Lower leg skin (tissue), 4 donors: Measurements from ENCODE around the gene BNIP3. TPM values are rescaled to one million over a fixed set of nuclear protein-coding genes. Genes with fewer than 3 reads are reported as not detected.
"Not testable (repeated sequence)": the region's sequence is repeated elsewhere in the genome, so short reads cannot be mapped to it uniquely, and the experiment has no call there.

Experiments
- DNase-seq, 2 donors: peaks; one replicate each; pipeline ENCODE4 v3.0.0-alpha.2; 2019; ENCODE audit warnings: low spot score in 2 of 2
- H3K4me3 ChIP-seq: fragments of 200-600 bp; sonication (generic); 2 replicates; pipeline ENCODE4 v1.5.1; 2017; ENCODE audit warnings: mild to moderate bottlenecking, low read depth; ENCODE audit not compliant: poor library complexity, severe bottlenecking
- POLR2A ChIP-seq, 2 donors: fragments of 450-650 bp; IDR thresholded peaks; one replicate each; pipeline ENCODE4 v1.6.1; 2016 to 2017; ENCODE audit warnings: antibody characterized with exemption in 2 of 2, mild to moderate bottlenecking in 1 of 2, moderate library complexity in 1 of 2
- whole genome bisulfite sequencing, 2 donors: methylation state at CpG; one replicate each; pipeline ENCODE4 v1.1.5; 2018; 5-methylcytosine and 5-hydroxymethylcytosine counted together
- intact Hi-C: fragments of 100-400 bp; cut with DNase I; formaldehyde crosslinking; loops from one replicate; pipeline ENCODE4 v1.15.0; 2023; ENCODE audit warnings: low total_unique reads
- total RNA-seq, 4 donors: library from RNA; depleted of rRNA; stranded (reverse); fragments of >200 nt; gene quantifications; one replicate each; pipeline ENCODE4 v1.1.0, GENCODE V29; 2016
- TF ChIP-seq, protein P1 (sequence below), 3 donors: fragments of 450-650 bp; IDR thresholded peaks; one replicate each; pipeline ENCODE4 v1.5.1; 2016; ENCODE audit warnings: antibody characterized with exemption in 3 of 3, mild to moderate bottlenecking in 3 of 3, moderate library complexity in 2 of 3

BNIP3 gene
- total RNA-seq, 4 donors from 2014 or later, result 78.4 to 241 (median 168) TPM

DNA sequence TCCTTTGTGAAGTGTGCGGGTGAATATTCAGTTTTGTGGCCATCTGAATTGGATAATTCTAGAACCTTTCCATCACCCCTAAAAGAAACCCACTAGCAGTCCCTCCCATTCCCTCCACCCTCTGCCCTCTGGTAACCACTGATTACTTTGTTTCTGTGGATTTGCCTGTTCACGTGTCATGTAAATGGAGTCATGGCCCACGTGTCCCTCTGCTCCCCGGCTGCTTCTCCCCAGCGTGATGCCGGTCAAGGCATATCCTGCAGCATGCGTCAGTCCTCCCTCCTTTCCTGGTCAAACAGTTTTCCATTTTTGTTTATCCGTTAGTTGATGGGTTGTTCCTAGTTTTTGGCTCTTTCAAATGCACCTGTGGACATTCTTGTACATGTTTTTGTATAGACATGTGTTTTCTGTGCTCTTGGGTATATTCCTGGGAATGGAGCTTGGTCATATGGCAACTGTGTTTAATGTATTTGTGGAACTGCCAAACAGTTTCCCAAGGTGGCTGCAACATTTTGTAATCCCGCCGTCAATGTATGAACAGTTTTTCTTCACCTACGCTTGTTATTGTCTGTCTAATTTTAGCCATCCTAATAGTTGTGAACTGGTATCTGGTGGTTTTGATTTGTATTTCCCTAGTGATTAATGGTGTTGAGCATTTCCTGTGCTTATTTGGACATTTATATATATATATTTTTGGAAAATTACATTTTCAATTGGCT, 58.5 kb downstream of the BNIP3 start:
- TF ChIP-seq, protein P1, sequence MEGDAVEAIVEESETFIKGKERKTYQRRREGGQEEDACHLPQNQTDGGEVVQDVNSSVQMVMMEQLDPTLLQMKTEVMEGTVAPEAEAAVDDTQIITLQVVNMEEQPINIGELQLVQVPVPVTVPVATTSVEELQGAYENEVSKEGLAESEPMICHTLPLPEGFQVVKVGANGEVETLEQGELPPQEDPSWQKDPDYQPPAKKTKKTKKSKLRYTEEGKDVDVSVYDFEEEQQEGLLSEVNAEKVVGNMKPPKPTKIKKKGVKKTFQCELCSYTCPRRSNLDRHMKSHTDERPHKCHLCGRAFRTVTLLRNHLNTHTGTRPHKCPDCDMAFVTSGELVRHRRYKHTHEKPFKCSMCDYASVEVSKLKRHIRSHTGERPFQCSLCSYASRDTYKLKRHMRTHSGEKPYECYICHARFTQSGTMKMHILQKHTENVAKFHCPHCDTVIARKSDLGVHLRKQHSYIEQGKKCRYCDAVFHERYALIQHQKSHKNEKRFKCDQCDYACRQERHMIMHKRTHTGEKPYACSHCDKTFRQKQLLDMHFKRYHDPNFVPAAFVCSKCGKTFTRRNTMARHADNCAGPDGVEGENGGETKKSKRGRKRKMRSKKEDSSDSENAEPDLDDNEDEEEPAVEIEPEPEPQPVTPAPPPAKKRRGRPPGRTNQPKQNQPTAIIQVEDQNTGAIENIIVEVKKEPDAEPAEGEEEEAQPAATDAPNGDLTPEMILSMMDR (IDR thresholded peaks at IDR 0.05), result no peak
- TF ChIP-seq POLR2A (IDR thresholded peaks at IDR 0.05), result no peak
- no peak for DNase-seq
- WGBS, 2 donors, result 95 to 96% methylated on average over 11 of the region's 11 CpGs
- H3K4me3 ChIP-seq, result no peak overlapping the region
- intact Hi-C loops, result no loop called here

DNA sequence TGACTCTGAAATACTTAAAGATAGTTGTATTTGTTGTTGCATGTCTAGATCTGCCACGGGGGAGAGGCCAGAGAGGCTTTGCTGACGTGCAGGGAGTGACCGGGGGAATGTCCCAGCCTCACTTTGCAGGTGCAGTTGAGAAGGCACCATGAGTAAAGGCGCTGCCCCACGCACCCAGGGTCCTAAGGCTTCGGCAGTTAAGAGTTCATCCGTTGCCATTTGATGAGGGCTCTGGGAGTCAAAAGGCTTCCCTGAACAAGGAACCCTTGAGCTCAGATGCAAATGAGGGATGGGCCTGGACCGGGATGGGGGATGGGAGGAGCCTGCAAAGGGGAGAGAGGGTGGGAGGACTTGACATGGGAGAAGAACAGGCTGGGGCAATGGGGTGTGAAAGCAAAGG, 60.5 kb downstream of the BNIP3 start:
- TF ChIP-seq POLR2A (IDR thresholded peaks at IDR 0.05), result no peak
- TF ChIP-seq, protein P1 (IDR thresholded peaks at IDR 0.05), result no peak
- 48 to 50% methylated on average over 8 of the region's 8 CpGs for WGBS, 2 donors
- no peak for DNase-seq
- H3K4me3 ChIP-seq, result no peak overlapping the region
- intact Hi-C loops, result no loop called here

DNA sequence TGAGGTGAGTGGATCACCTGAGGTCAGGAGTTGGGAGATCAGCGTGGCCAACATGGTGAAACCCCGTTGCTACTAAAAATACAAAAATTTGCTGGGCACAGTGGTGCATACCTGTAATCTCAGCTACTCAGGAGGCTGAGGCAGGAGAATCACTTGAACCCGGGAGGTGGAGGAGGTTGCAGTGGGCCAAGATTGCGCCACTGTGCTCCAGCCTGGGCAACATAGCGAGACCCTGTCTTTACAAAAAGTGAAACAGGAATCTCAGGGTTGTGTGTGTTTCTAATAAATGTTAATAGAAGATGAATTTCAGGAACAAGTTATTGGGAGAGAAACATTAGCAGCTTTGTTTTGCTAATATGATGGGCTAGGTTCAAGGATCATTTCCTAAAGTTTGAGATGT, 61.0 kb downstream of the BNIP3 start:
- no peak for DNase-seq
- no peak for TF ChIP-seq POLR2A (IDR thresholded peaks at IDR 0.05)
- TF ChIP-seq, protein P1 (IDR thresholded peaks at IDR 0.05), result no peak
- no peak overlapping the region for H3K4me3 ChIP-seq
- intact Hi-C loops, result no loop called here
- 85% methylated on average over 5 of the region's 5 CpGs for WGBS, 2 donors

GRCh38 chr10:131920151-131920550, 61.6 kb downstream of the BNIP3 start:
- intact Hi-C loops, result no loop called here
- 92% methylated on average over 11 of the region's 11 CpGs for WGBS, 2 donors
- no peak overlapping the region for H3K4me3 ChIP-seq
- TF ChIP-seq POLR2A (IDR thresholded peaks at IDR 0.05), result no peak
- TF ChIP-seq, protein P1 (IDR thresholded peaks at IDR 0.05), result no peak
- DNase-seq, result no peak

DNA sequence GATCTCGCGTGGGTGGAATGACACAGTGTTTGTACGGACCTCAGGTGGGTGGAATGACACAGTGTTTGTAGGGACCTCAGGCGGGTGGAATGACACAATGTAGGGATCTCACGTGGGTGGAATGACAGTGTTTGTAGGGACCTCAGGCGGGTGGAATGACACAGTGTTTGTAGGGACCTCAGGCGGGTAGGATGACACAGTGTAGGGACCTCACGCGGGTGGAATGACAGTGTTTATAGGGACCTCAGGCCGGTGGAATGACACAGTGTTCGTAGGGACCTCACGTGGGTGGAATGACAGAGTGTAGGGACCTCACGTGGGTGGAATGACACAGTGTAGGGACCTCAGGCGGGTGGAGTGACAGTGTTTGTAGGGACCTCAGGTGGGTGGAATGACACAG, 62.3 kb downstream of the BNIP3 start:
- intact Hi-C loops, H3K4me3 ChIP-seq, DNase-seq: not testable (repeated sequence)
- 89 to 92% methylated on average over 14 of the region's 14 CpGs for WGBS, 2 donors

Other genes with a start within 250 kb of the BNIP3 start
- gene PPP2R2D, start 80.9 kb downstream of the BNIP3 start, total RNA-seq, result 10 to 100 TPM; 23.9 to 48.6 (median 36.7) TPM
- 1 to 10 TPM in 1 of 4 donors, under 1 TPM in 3; 0.32 to 1.1 (median 0.51) TPM for gene JAKMIP3, start 84.0 kb upstream of the BNIP3 start, total RNA-seq
- gene DPYSL4, start 205.0 kb upstream of the BNIP3 start, total RNA-seq, result 1 to 10 TPM in 2 of 4 donors, not detected in 2; 1.1 to 1.3 TPM